SK-N-SH treated with all-trans-retinoic acid at 6 μM for 48 hours (cell line): ENCODE results near the gene ARHGEF25.

Experiments used
- CREB5 ChIP-seq: fragments of 250-450 bp; sonication (Bioruptor Pico); IDR thresholded peaks from 2 replicates; pipeline ENCODE4 v1.5.1; 2020; ENCODE audit warnings: low read depth, mild to moderate bottlenecking, moderate library complexity
- ESRRG ChIP-seq: fragments of 250-450 bp; sonication (Bioruptor Pico); IDR thresholded peaks from 2 replicates; pipeline ENCODE4 v1.6.1; 2021; ENCODE audit warnings: mild to moderate bottlenecking
- OSR1 ChIP-seq: fragments of 250-450 bp; sonication (Bioruptor Pico); IDR thresholded peaks from 2 replicates; pipeline ENCODE4 v1.8.0; 2022; ENCODE audit warnings: moderate library complexity, mild to moderate bottlenecking, inconsistent platforms
- PATZ1 ChIP-seq: fragments of 250-450 bp; sonication (Bioruptor Pico); IDR thresholded peaks from 2 replicates; pipeline ENCODE4 v1.8.0; 2020; ENCODE audit warnings: mild to moderate bottlenecking, moderate library complexity, borderline replicate concordance
- RARB ChIP-seq: fragments of 250-450 bp; sonication (Bioruptor Pico); IDR thresholded peaks from 2 replicates; pipeline ENCODE4 v1.8.0; 2021; ENCODE audit warnings: mild to moderate bottlenecking, moderate library complexity
- SNAI2 ChIP-seq: fragments of 250-450 bp; sonication (Bioruptor Pico); IDR thresholded peaks from 2 replicates; pipeline ENCODE4 v1.5.0; 2020; ENCODE audit warnings: mild to moderate bottlenecking, moderate library complexity
- TOX ChIP-seq: fragments of 250-450 bp; sonication (Bioruptor Pico); IDR thresholded peaks from 2 replicates; pipeline ENCODE4 v1.8.0; 2021; ENCODE audit warnings: mild to moderate bottlenecking, moderate library complexity, borderline replicate concordance
- TSHZ2 ChIP-seq: fragments of 250-450 bp; sonication (Bioruptor Pico); IDR thresholded peaks from 2 replicates; pipeline ENCODE4 v1.5.0; 2020; ENCODE audit warnings: mild to moderate bottlenecking, moderate library complexity
- ZC3H10 ChIP-seq: fragments of 250-450 bp; sonication (Bioruptor Pico); IDR thresholded peaks from 2 replicates; pipeline ENCODE4 v1.5.1; 2021; ENCODE audit warnings: mild to moderate bottlenecking, moderate library complexity
- ZFP30 ChIP-seq: fragments of 450-650 bp; formaldehyde crosslinking; IDR thresholded peaks from 2 replicates; pipeline ENCODE4 v1.5.0; 2022; ENCODE audit warnings: mild to moderate bottlenecking, moderate library complexity

- TF ChIP-seq ZFP30 (CRISPR knock-in tag) (no peak), CREB5 (no peak), TOX (CRISPR knock-in tag) (no peak), PATZ1 (no peak), ZC3H10 (CRISPR knock-in tag) (no peak), OSR1 (CRISPR knock-in tag) (no peak), RARB (CRISPR knock-in tag) (no peak), SNAI2 (CRISPR knock-in tag) (no peak), TSHZ2 (CRISPR knock-in tag) (no peak), ESRRG (CRISPR knock-in tag) (no peak)
Measured at GRCh38 chr12:57627501-57628279, 16.5 kb downstream of the ARHGEF25 start.
